ENCODE measurements around the gene CLN6. TPM values are rescaled to one million over a fixed set of nuclear protein-coding genes. Genes with fewer than 3 reads are reported as not detected.
A peak's percentile ranks its signal among the peaks of the same experiment; 100 is the strongest.
"Not testable (repeated sequence)": the region's sequence is repeated elsewhere in the genome, so short reads cannot be mapped to it uniquely, and the experiment has no call there.

Gene CLN6
- total RNA-seq, 4 donors from 2014 or later, result 13.2 to 30.8 (median 24.4) TPM

DNA sequence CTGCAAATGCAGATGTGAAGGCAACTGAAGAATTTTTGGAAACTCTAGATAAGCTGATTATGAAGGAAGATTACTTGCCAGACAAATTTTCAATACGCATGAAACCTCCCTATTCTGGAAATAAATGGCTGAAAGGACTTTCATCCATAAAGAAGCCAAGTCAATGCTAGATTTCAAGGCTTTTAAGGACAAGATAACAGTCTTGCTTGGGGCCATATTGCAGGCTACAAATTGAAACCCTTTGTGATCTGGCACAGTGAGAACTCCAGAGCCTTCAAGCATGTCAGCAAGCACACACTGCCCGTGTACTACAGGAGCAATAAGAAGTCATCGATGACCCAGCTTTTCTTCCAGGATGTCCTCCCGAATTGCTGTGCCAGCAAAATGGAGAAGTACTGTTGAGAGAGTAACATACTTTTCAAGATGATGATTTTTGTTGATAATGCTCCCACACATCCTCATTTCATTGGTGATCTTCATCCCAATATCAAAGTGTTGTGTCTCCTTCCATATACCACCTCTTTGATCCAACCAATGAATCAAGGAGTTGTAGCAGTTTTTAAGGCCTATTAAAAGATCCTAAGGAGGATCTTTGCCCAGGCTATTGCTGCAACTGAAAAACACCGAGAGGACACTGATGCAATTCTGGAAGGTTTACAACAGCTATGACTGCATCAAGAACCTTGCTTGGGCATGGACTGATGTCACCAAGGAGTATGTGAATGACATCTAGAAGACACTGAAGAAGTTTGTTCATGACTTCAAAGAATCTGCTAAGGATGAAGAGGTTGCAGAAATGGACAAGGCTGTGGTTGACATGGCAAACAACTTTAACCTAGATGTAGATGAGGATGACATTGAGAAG, 44.7 kb downstream of the CLN6 start:
- Histone ChIP-seq H3K4me3 (no peak overlapping the region), H3K4me1 (peaks cover 0 to 30% (median 18%) of the 10 kb centered on the region in 3 donors), H3K9me3 (no peaks in the 10 kb centered on the region), H3K36me3 (peaks cover 6 to 89% (median 10%) of the 10 kb centered on the region in 3 donors), H3K27me3 (no peaks in the 10 kb centered on the region), H3K27ac (no peak overlapping the region)
- DNase-seq, result no peak
- intact Hi-C loops (cut with DNase I), result no loop called here
- TF ChIP-seq POLR2A (IDR thresholded peaks at IDR 0.05), result no peak
- 85 to 94% methylated on average over 4 to 5 of the region's 5 CpGs for WGBS, 2 donors

DNA sequence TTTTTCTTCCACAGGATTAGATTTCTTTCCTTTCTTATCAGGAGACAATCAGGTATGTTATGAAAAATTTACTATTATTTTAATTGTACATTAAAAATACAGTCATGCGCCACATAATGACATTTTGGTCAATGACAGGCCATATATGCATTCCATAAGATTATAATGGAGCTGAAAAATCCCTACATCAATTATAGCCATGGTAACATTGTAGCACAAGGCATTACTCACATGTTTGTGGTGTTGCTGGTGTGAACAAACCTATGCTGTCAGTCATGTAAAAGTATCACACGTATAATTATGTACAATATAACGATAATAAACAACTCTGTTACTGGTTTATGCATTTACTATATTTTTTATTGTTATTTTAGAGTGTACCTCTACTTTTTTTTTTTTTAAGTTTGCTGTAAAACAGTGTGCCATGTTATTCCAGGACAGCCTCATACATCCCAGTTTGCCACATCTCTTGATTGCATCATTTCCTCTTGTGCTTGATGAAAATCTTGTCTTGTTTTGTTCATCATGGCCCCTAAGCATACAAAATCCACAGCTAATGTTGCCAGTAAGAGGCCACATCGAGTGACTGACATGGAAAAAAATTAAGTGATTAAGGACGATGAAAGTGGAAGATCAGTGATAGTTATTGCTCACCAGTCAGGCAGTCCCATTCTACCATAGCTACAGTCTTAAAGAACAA, 45.8 kb downstream of the CLN6 start:
- no peaks in the 10 kb centered on the region for H3K9me3 ChIP-seq
- 89 to 92% methylated on average over 5 of the region's 5 CpGs for WGBS, 2 donors
- intact Hi-C loops (cut with DNase I), result no loop called here
- no peak for DNase-seq
- H3K36me3 ChIP-seq, result peaks cover 6 to 94% (median 10%) of the 10 kb centered on the region in 3 donors
- H3K27ac ChIP-seq, result no peak overlapping the region
- TF ChIP-seq POLR2A (IDR thresholded peaks at IDR 0.05), result no peak
- no peaks in the 10 kb centered on the region for H3K27me3 ChIP-seq
- peaks cover 0 to 29% (median 18%) of the 10 kb centered on the region in 3 donors for H3K4me1 ChIP-seq
- no peak overlapping the region for H3K4me3 ChIP-seq

DNA sequence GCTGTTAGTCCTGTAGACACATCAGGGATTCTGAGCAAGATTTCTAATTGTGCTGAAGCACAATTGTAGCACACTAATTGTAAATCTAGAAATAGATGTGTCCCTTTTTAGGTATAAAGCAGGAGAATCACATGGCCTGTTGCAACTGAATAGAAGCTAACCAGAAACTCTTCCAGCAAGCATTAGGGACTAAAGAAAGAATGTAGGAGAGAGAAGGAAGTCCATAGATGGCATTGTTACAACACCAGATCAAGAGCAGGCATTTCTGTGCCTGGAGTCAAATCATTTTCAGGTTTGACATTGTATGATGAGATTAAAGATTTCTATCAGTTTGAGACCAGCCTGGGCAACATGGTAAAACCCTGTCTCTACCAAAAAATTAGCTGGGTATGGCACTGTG, 51.8 kb downstream of the CLN6 start:
- intact Hi-C loops (cut with DNase I), result no loop called here
- DNase-seq, result no peak
- no peaks in the 10 kb centered on the region for H3K27me3 ChIP-seq
- peaks cover 10 to 97% (median 16%) of the 10 kb centered on the region in 3 donors for H3K36me3 ChIP-seq
- peak overlapping the region in 2 of 4 donors; percentile 19 to 22 for H3K27ac ChIP-seq
- TF ChIP-seq, protein P1, sequence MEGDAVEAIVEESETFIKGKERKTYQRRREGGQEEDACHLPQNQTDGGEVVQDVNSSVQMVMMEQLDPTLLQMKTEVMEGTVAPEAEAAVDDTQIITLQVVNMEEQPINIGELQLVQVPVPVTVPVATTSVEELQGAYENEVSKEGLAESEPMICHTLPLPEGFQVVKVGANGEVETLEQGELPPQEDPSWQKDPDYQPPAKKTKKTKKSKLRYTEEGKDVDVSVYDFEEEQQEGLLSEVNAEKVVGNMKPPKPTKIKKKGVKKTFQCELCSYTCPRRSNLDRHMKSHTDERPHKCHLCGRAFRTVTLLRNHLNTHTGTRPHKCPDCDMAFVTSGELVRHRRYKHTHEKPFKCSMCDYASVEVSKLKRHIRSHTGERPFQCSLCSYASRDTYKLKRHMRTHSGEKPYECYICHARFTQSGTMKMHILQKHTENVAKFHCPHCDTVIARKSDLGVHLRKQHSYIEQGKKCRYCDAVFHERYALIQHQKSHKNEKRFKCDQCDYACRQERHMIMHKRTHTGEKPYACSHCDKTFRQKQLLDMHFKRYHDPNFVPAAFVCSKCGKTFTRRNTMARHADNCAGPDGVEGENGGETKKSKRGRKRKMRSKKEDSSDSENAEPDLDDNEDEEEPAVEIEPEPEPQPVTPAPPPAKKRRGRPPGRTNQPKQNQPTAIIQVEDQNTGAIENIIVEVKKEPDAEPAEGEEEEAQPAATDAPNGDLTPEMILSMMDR (IDR thresholded peaks at IDR 0.05), result no peak
- no peak for TF ChIP-seq POLR2A (IDR thresholded peaks at IDR 0.05)
- H3K4me3 ChIP-seq, result no peak overlapping the region
- no peaks in the 10 kb centered on the region for H3K9me3 ChIP-seq
- peaks cover 0 to 10% (median 0%) of the 10 kb centered on the region in 3 donors for H3K4me1 ChIP-seq

DNA sequence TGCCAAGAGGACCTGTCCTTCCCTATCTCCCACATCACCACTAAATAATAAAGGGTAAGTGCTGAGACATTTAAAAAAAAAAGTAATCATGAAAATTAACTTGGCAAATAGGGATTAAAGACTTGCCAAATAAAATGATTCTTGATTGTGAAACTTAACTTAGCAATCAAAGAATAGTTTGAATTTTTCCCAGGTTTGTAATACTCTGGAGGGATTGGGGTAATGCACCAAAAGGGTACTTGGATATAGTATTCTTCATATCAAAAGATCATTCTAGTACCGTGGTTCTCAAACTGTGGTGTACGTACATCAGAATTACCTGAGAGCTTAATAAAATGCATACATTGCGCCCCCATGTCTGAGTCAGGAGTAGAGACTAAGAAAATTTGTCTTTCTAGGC, 52.9 kb downstream of the CLN6 start:
- no peak for DNase-seq
- H3K27me3 ChIP-seq, result no peaks in the 10 kb centered on the region
- H3K36me3 ChIP-seq, result peaks cover 8 to 96% (median 16%) of the 10 kb centered on the region in 3 donors
- no peak overlapping the region for H3K4me3 ChIP-seq
- no peaks in the 10 kb centered on the region for H3K9me3 ChIP-seq
- H3K4me1 ChIP-seq, result peaks cover 0 to 10% (median 0%) of the 10 kb centered on the region in 3 donors
- no peak overlapping the region for H3K27ac ChIP-seq
- intact Hi-C loops (cut with DNase I), result no loop called here
- no peak for TF ChIP-seq POLR2A (IDR thresholded peaks at IDR 0.05)
- TF ChIP-seq, protein P1 (IDR thresholded peaks at IDR 0.05), result no peak
- 90 to 91% methylated on average over 3 of the region's 3 CpGs for WGBS, 2 donors

DNA sequence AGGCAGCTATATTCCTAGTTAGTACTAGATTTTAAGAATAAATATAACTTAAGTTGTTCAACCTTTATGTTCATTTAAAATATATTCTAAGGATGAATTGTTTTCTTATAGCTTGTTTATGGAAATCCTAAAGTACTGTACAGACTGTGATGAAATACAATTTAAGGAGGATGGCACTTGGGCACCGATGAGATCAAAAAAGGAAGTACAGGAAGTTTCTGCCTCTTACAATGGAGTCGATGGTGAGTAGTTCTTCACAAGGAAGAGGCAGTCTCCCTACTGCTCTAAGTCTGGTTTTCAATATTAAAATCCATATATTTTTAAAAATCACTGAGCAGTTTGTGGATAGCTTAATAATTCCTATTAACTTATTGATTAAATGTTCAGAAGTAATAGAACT, 54.0 kb downstream of the CLN6 start:
- Histone ChIP-seq H3K4me1 (peaks cover 0 to 10% (median 0%) of the 10 kb centered on the region in 3 donors), H3K36me3 (peaks cover 0 to 95% (median 9%) of the 10 kb centered on the region in 3 donors), H3K9me3 (no peaks in the 10 kb centered on the region), H3K27ac (no peak overlapping the region), H3K27me3 (no peaks in the 10 kb centered on the region), H3K4me3 (no peak overlapping the region)
- 49 to 57% methylated on average over 2 of the region's 2 CpGs for WGBS, 2 donors
- intact Hi-C loops (cut with DNase I), result no loop called here
- no peak for TF ChIP-seq POLR2A (IDR thresholded peaks at IDR 0.05)
- TF ChIP-seq, protein P1 (IDR thresholded peaks at IDR 0.05), result no peak
- no peak for DNase-seq

DNA sequence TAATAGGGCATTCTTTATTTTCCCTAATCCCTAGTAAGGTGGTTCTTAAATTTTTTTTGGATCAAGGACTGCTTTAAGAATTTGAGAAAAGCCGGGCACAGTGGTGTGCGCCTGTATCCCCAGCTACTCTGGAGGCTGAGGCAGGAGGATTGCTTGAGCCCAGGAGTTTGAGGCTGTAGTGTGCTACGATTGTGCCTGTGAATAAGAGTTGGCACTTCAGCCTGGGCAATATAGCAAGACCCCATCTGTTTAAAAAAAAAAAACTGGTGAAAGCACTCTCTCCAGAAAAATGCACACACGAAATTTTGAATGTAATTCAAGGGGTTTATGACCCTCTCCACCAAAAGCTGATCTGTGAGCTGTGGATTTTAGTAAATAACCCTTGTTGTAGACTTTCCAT, 56.4 kb downstream of the CLN6 start:
- Histone ChIP-seq H3K4me3 (no peak overlapping the region), H3K4me1 (peaks cover 0 to 9% (median 0%) of the 10 kb centered on the region in 3 donors), H3K27ac (no peak overlapping the region), H3K27me3 (no peaks in the 10 kb centered on the region), H3K36me3 (peaks cover 0 to 96% (median 9%) of the 10 kb centered on the region in 3 donors), H3K9me3 (no peaks in the 10 kb centered on the region)
- intact Hi-C loops (cut with DNase I), result no loop called here
- DNase-seq, result no peak
- WGBS, 2 donors, result 93 to 97% methylated on average over 4 of the region's 4 CpGs
- TF ChIP-seq, protein P1 (IDR thresholded peaks at IDR 0.05), result no peak
- TF ChIP-seq POLR2A (IDR thresholded peaks at IDR 0.05), result no peak

DNA sequence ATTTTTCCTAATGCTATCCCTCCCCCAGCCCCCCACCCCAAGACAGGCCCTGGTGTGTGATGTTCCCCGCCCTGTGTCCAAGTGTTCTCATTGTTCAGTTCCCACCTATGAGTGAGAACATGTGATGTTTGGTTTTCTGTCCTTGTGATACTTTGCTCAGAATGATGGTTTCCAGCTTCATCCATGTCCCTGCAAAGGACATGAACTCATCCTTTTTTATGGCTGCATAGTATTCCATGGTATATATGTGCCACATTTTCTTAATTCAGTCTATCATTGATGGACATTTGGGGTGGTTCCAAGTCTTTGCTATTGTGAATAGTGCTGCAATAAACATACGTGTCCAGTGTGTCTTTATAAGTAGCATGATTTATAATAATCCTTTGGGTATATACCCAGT, 57.5 kb downstream of the CLN6 start:
- H3K4me3 ChIP-seq; H3K27ac ChIP-seq; H3K27me3 ChIP-seq; H3K4me1 ChIP-seq; H3K9me3 ChIP-seq; intact Hi-C loops (cut with DNase I); DNase-seq: not testable (repeated sequence)
- 88 to 100% methylated on average over 1 of the region's 2 CpGs for WGBS, 2 donors
- peaks cover 0 to 95% (median 9%) of the 10 kb centered on the region in 3 donors for H3K36me3 ChIP-seq

Measured in esophagus squamous epithelium (tissue), 5 donors.